ENCODE data around the gene SASH1. TPM values are rescaled to one million over a fixed set of nuclear protein-coding genes. Genes with fewer than 3 reads are reported as not detected.
"Not testable (repeated sequence)": the region's sequence is repeated elsewhere in the genome, so short reads cannot be mapped to it uniquely, and the experiment has no call there.

Gene SASH1
- total RNA-seq, 1 experiment from 2014 or later: 12.3 TPM

DNA sequence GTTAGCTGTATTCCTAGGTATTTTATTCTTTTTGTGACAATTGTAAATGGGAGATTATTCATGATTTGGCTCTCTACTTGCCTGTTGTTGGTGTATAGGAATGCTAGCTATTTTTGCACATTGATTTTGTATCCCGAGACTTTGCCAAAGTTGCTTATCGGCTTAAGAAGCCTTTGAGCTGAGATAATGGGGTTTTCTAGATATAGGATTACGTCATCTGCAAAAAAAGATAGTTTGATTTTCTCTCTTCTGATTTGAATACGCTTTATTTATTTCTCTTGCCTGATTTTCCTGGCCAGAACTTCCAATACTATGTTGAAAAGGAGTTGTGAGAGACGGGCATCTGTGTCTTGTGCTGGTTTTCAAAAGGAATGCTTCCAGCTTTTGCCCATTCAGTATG lies 241.0 kb downstream of the SASH1 start:
- no peak for DNase-seq
- intact Hi-C loops (cut with micrococcal nuclease; ENCODE audit: unreplicated experiment): no loop called here
- CTCF ChIA-PET: no interaction called here
- Mint-ChIP-seq H3K4me3 (ENCODE audit: low read depth, unreplicated experiment) (no peak overlapping the region), H3K27ac (ENCODE audit: unreplicated experiment) (no peak overlapping the region), H3K27me3 (ENCODE audit: unreplicated experiment) (peaks cover 26% of the 10 kb centered on the region), H3K36me3 (ENCODE audit: insufficient read depth, unreplicated experiment) (no peaks in the 10 kb centered on the region), H3K9me3 (ENCODE audit: low read depth, unreplicated experiment) (no peaks in the 10 kb centered on the region), H3K4me1 (ENCODE audit: low read depth, unreplicated experiment) (no peaks in the 10 kb centered on the region)
- no TSS peak for BruUV-seq (replicated peaks)
- TF ChIP-seq, protein P1, sequence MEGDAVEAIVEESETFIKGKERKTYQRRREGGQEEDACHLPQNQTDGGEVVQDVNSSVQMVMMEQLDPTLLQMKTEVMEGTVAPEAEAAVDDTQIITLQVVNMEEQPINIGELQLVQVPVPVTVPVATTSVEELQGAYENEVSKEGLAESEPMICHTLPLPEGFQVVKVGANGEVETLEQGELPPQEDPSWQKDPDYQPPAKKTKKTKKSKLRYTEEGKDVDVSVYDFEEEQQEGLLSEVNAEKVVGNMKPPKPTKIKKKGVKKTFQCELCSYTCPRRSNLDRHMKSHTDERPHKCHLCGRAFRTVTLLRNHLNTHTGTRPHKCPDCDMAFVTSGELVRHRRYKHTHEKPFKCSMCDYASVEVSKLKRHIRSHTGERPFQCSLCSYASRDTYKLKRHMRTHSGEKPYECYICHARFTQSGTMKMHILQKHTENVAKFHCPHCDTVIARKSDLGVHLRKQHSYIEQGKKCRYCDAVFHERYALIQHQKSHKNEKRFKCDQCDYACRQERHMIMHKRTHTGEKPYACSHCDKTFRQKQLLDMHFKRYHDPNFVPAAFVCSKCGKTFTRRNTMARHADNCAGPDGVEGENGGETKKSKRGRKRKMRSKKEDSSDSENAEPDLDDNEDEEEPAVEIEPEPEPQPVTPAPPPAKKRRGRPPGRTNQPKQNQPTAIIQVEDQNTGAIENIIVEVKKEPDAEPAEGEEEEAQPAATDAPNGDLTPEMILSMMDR (IDR thresholded peaks at IDR 0.05; ENCODE audit: unreplicated experiment): no peak

DNA sequence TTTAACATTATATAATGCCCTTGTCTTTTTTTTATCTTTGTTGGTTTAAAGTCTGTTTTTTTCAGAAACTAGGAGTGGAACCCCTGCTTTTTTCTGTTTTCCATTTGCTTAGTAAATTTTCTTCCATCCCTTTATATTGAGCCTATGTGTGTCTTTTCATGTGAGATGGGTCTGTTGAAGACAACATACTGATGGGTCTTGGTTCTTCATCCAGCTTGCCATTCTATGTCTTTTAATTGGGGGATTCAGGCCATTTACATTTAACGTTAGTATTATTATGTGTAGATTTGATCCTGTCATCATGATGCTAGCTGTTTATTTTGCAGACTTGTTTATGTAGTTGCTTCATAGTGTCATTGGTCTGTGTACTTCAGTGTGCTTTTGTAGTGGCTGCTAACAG lies 243.0 kb downstream of the SASH1 start:
- BruUV-seq (replicated peaks); H3K4me1 Mint-ChIP-seq (ENCODE audit: low read depth, unreplicated experiment); DNase-seq; H3K36me3 Mint-ChIP-seq (ENCODE audit: insufficient read depth, unreplicated experiment); CTCF ChIA-PET; H3K9me3 Mint-ChIP-seq (ENCODE audit: low read depth, unreplicated experiment); intact Hi-C loops (cut with micrococcal nuclease; ENCODE audit: unreplicated experiment); H3K4me3 Mint-ChIP-seq (ENCODE audit: low read depth, unreplicated experiment); H3K27ac Mint-ChIP-seq (ENCODE audit: unreplicated experiment): not testable (repeated sequence)
- peaks cover 26% of the 10 kb centered on the region for H3K27me3 Mint-ChIP-seq (ENCODE audit: unreplicated experiment)

DNA sequence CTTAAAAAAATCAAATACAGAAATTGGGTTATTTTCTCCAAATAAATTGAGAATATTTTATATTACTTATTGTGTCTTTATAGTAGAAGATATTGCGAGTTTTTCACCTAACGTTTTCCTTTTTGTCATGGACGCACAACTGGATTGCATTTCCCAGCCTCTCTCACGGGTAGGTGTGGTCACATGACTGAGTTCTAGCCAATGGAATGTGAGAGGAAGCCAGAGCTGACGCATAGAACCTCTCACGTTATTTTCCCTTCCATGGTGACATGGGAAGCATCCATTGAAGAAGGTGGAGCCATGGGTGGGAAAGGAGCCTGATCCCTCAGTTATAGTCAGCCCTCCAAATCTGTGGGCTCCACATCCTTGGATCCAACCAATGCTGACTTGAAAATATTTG lies 248.2 kb downstream of the SASH1 start:
- CTCF ChIA-PET: no interaction called here
- Mint-ChIP-seq H3K4me3 (ENCODE audit: low read depth, unreplicated experiment) (no peak overlapping the region), H3K36me3 (ENCODE audit: insufficient read depth, unreplicated experiment) (no peaks in the 10 kb centered on the region), H3K27me3 (ENCODE audit: unreplicated experiment) (peaks cover 25% of the 10 kb centered on the region), H3K27ac (ENCODE audit: unreplicated experiment) (no peak overlapping the region), H3K9me3 (ENCODE audit: low read depth, unreplicated experiment) (no peaks in the 10 kb centered on the region), H3K4me1 (ENCODE audit: low read depth, unreplicated experiment) (no peaks in the 10 kb centered on the region)
- no peak for DNase-seq
- TF ChIP-seq, protein P1 (IDR thresholded peaks at IDR 0.05; ENCODE audit: unreplicated experiment): no peak
- no TSS peak for BruUV-seq (replicated peaks)
- intact Hi-C loops (cut with micrococcal nuclease; ENCODE audit: unreplicated experiment): no loop called here

DNA sequence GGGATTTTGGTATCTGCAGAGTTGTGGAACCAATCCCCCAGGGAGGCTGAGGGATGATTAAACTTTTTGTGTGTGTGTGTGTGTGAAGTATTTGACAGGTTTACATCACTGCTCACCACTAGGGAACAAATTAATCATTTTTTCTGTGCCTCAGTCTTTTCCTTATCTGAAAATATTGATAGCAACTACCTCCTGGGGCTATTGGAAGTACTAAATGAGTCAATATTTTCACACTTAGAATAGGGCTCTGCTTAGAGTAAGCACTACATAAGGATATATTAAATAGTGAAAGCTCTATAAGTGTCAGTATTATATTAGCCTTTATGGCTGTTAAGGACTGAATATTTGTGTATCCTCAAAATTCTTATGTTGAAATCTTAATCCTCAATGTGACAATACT lies 249.0 kb downstream of the SASH1 start:
- no peak for DNase-seq
- Mint-ChIP-seq H3K4me1 (ENCODE audit: low read depth, unreplicated experiment) (no peaks in the 10 kb centered on the region), H3K27ac (ENCODE audit: unreplicated experiment) (no peak overlapping the region), H3K36me3 (ENCODE audit: insufficient read depth, unreplicated experiment) (no peaks in the 10 kb centered on the region), H3K27me3 (ENCODE audit: unreplicated experiment) (peaks cover 17% of the 10 kb centered on the region), H3K4me3 (ENCODE audit: low read depth, unreplicated experiment) (no peak overlapping the region), H3K9me3 (ENCODE audit: low read depth, unreplicated experiment) (no peaks in the 10 kb centered on the region)
- TF ChIP-seq, protein P1 (IDR thresholded peaks at IDR 0.05; ENCODE audit: unreplicated experiment): no peak
- CTCF ChIA-PET: no interaction called here
- BruUV-seq (replicated peaks): no TSS peak
- intact Hi-C loops (cut with micrococcal nuclease; ENCODE audit: unreplicated experiment): no loop called here

DNA sequence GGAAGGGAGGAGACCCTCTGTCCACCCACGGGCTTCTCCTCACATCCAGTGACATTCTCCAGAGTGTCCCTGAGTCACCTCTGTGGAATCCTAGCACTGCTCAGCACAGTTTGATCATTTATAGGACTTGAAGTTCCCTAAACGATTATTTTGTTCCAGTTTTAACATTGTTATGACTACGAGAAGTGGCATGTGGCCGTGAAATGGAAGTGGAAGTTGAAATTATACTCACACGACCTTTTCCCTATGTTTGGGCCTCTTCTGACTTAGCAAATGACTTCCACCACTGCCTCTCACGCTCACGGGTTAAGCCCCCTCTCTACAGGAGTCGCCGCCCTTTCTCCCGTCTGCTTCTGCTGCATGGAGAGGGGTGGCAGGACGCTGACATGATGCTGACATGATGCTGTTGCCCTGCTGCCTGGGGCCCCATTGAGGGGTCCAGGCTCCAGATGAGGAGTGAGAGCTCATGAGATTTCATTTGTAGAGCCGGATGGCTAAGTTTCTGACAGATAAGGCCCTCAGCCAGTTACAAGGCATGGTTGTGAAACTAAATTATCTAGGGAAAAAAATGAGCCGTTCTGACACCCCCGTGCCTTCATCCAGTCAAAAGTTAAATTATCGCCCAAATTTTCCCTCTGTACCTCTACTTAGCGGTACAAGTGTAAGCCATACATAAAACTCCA lies 250.6 kb downstream of the SASH1 start:
- BruUV-seq (replicated peaks): no TSS peak
- TF ChIP-seq, protein P1 (IDR thresholded peaks at IDR 0.05; ENCODE audit: unreplicated experiment): no peak
- CTCF ChIA-PET: no interaction called here
- DNase-seq: no peak
- no peaks in the 10 kb centered on the region for H3K9me3 Mint-ChIP-seq (ENCODE audit: low read depth, unreplicated experiment)
- no peaks in the 10 kb centered on the region for H3K36me3 Mint-ChIP-seq (ENCODE audit: insufficient read depth, unreplicated experiment)
- no peak overlapping the region for H3K4me3 Mint-ChIP-seq (ENCODE audit: low read depth, unreplicated experiment)
- intact Hi-C loops (cut with micrococcal nuclease; ENCODE audit: unreplicated experiment): no loop called here
- peaks cover 9% of the 10 kb centered on the region for H3K27me3 Mint-ChIP-seq (ENCODE audit: unreplicated experiment)
- no peaks in the 10 kb centered on the region for H3K4me1 Mint-ChIP-seq (ENCODE audit: low read depth, unreplicated experiment)
- no peak overlapping the region for H3K27ac Mint-ChIP-seq (ENCODE audit: unreplicated experiment)

All from Calu3 (cell line).